HepG2 (cell line): ENCODE data around the gene TACO1.

Source experiments
- CREM ChIP-seq, 2 experiments: sonication (generic) in 1 of 2; formaldehyde crosslinking in 1 of 2; IDR thresholded peaks; 2 replicates each; pipeline versions ENCODE4 v1.4.0 to v1.6.1; 2016 to 2020; ENCODE audit warnings: antibody characterized with exemption in 1 of 2, mild to moderate bottlenecking in 1 of 2, missing genetic modification reagents in 1 of 2
- KAT8 ChIP-seq: IDR thresholded peaks from 2 replicates; pipeline ENCODE4 v1.6.1; 2016; ENCODE audit warnings: missing genetic modification reagents, missing compliant biosample characterization
- NFE2L2 ChIP-seq: fragments of 150-350 bp; IDR thresholded peaks from 2 replicates; pipeline ENCODE4 v1.6.1; 2014; ENCODE audit warnings: low read length
- NR2F2 ChIP-seq: IDR thresholded peaks from 2 replicates; pipeline ENCODE4 v1.6.1; 2012; ENCODE audit warnings: low read depth, inconsistent platforms, borderline replicate concordance
- RBFOX2 ChIP-seq: fragments of 200-400 bp; formaldehyde crosslinking; IDR thresholded peaks from 2 replicates; pipeline ENCODE4 v1.6.1; 2017; ENCODE audit warnings: low read depth, mild to moderate bottlenecking, low read length
- REPIN1 ChIP-seq: sonication (generic); formaldehyde crosslinking; IDR thresholded peaks from 2 replicates; pipeline ENCODE4 v1.8.0; 2022; ENCODE audit warnings: missing genetic modification reagents, low read depth, mild to moderate bottlenecking, borderline replicate concordance
- SIX4 ChIP-seq: sonication (generic); formaldehyde crosslinking; IDR thresholded peaks from 2 replicates; pipeline ENCODE4 v1.4.0; 2020; ENCODE audit warnings: missing genetic modification reagents
- ZFP36L1 ChIP-seq: sonication (generic); formaldehyde crosslinking; IDR thresholded peaks from 2 replicates; pipeline ENCODE4 v1.8.0; 2022; ENCODE audit warnings: mild to moderate bottlenecking, missing genetic modification reagents, moderate library complexity
- ZNF101 ChIP-seq: sonication (generic); formaldehyde crosslinking; IDR thresholded peaks from 2 replicates; pipeline ENCODE4 v1.4.0; 2020; ENCODE audit warnings: mild to moderate bottlenecking, low read depth, missing genetic modification reagents, borderline replicate concordance
- ZNF746 ChIP-seq: sonication (generic); formaldehyde crosslinking; IDR thresholded peaks from 2 replicates; pipeline ENCODE4 v1.8.0; 2022; ENCODE audit warnings: mild to moderate bottlenecking, missing genetic modification reagents
- TF ChIP-seq, protein P1 (sequence below): sonication (generic); formaldehyde crosslinking; IDR thresholded peaks from 2 replicates; pipeline ENCODE4 v1.5.0; 2020; ENCODE audit warnings: mild to moderate bottlenecking, missing genetic modification reagents, moderate library complexity
- TF ChIP-seq, protein P2 (sequence below): sonication (generic); formaldehyde crosslinking; IDR thresholded peaks from 2 replicates; pipeline ENCODE4 v1.4.0; 2020; ENCODE audit warnings: missing genetic modification reagents, mild to moderate bottlenecking, borderline replicate concordance

DNA sequence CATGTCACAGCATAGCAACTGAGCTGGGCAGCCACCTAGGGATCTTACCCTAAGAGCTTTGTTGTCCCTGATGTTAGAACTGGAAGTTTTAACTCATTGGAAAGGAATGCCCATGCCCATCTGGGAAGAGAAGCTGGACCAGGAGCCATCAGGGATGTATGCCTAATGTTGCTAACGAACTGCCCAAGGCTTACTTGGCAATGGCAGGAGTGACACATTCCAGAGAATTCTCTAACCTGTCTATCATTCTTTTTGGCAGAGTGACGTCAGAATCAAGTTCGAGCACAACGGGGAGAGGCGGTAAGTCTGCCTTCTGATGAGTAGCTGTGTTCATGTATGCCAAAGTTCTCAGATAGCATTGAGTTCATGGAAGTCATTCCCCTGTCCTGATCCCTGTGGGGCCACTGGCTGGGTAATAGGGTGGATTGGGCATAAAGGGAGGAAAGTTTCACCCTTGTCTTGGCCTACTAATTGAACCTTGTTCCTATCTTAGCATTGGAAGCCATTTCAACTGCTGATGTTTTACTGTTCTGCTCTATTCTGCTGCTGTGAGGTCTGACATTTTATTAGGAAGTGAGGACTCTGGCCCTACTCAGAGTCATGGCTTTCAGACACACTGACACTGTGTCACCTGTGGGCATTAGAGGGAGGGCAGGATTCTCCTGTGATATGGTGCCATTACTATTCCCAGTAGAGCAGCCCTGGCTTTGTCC lies 45.2 kb downstream of the TACO1 start:
- no peak for TF ChIP-seq REPIN1
- no peak for TF ChIP-seq ZFP36L1 (CRISPR knock-in tag)
- no peak for TF ChIP-seq ZNF746 (CRISPR knock-in tag)
- TF ChIP-seq, protein P1, sequence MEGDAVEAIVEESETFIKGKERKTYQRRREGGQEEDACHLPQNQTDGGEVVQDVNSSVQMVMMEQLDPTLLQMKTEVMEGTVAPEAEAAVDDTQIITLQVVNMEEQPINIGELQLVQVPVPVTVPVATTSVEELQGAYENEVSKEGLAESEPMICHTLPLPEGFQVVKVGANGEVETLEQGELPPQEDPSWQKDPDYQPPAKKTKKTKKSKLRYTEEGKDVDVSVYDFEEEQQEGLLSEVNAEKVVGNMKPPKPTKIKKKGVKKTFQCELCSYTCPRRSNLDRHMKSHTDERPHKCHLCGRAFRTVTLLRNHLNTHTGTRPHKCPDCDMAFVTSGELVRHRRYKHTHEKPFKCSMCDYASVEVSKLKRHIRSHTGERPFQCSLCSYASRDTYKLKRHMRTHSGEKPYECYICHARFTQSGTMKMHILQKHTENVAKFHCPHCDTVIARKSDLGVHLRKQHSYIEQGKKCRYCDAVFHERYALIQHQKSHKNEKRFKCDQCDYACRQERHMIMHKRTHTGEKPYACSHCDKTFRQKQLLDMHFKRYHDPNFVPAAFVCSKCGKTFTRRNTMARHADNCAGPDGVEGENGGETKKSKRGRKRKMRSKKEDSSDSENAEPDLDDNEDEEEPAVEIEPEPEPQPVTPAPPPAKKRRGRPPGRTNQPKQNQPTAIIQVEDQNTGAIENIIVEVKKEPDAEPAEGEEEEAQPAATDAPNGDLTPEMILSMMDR (CRISPR knock-in tag): no peak
- TF ChIP-seq, protein P2, sequence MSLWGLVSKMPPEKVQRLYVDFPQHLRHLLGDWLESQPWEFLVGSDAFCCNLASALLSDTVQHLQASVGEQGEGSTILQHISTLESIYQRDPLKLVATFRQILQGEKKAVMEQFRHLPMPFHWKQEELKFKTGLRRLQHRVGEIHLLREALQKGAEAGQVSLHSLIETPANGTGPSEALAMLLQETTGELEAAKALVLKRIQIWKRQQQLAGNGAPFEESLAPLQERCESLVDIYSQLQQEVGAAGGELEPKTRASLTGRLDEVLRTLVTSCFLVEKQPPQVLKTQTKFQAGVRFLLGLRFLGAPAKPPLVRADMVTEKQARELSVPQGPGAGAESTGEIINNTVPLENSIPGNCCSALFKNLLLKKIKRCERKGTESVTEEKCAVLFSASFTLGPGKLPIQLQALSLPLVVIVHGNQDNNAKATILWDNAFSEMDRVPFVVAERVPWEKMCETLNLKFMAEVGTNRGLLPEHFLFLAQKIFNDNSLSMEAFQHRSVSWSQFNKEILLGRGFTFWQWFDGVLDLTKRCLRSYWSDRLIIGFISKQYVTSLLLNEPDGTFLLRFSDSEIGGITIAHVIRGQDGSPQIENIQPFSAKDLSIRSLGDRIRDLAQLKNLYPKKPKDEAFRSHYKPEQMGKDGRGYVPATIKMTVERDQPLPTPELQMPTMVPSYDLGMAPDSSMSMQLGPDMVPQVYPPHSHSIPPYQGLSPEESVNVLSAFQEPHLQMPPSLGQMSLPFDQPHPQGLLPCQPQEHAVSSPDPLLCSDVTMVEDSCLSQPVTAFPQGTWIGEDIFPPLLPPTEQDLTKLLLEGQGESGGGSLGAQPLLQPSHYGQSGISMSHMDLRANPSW (CRISPR knock-in tag): no peak
- no peak for TF ChIP-seq RBFOX2
- TF ChIP-seq SIX4 (CRISPR knock-in tag): no peak
- no peak for TF ChIP-seq NFE2L2
- TF ChIP-seq CREM (IDR thresholded peaks at IDR 0.05): no peak
- TF ChIP-seq CREM (CRISPR knock-in tag; IDR thresholded peaks at IDR 0.05): no peak
- TF ChIP-seq ZNF101 (CRISPR knock-in tag): no peak
- TF ChIP-seq NR2F2: no peak
- no peak for TF ChIP-seq KAT8 (CRISPR knock-in tag)
